PFSK-1 (cell line): ENCODE measurements around the gene GALNT9.

Experiments
- POLR2AphosphoS5 ChIP-seq: IDR thresholded peaks from 2 replicates; pipeline ENCODE4 v1.6.1; 2012; ENCODE audit warnings: low read depth, mild to moderate bottlenecking, control low read depth, low read length, moderate library complexity
- SIN3A ChIP-seq: IDR thresholded peaks from 2 replicates; pipeline ENCODE4 v1.6.1; 2012; ENCODE audit warnings: mild to moderate bottlenecking, low read length, moderate library complexity, borderline replicate concordance; ENCODE audit not compliant: insufficient read depth
- TAF1 ChIP-seq: IDR thresholded peaks from 2 replicates; pipeline ENCODE4 v1.6.1; 2012; ENCODE audit warnings: low read length, control low read depth, borderline replicate concordance; ENCODE audit not compliant: insufficient read depth
- TF ChIP-seq, protein P1 (sequence below), 2 experiments: IDR thresholded peaks; 2 replicates each; pipeline versions ENCODE4 v1.6.1 to v1.8.0; 2011 to 2012; ENCODE audit warnings: low read depth in 2 of 2, low read length in 2 of 2, control low read depth in 1 of 2, inconsistent platforms in 1 of 2, mild to moderate bottlenecking in 1 of 2, moderate library complexity in 1 of 2; ENCODE audit not compliant: insufficient read depth in 1 of 2

- TF ChIP-seq POLR2AphosphoS5 (no peak), TAF1 (no peak), SIN3A (no peak)
- TF ChIP-seq, protein P1, sequence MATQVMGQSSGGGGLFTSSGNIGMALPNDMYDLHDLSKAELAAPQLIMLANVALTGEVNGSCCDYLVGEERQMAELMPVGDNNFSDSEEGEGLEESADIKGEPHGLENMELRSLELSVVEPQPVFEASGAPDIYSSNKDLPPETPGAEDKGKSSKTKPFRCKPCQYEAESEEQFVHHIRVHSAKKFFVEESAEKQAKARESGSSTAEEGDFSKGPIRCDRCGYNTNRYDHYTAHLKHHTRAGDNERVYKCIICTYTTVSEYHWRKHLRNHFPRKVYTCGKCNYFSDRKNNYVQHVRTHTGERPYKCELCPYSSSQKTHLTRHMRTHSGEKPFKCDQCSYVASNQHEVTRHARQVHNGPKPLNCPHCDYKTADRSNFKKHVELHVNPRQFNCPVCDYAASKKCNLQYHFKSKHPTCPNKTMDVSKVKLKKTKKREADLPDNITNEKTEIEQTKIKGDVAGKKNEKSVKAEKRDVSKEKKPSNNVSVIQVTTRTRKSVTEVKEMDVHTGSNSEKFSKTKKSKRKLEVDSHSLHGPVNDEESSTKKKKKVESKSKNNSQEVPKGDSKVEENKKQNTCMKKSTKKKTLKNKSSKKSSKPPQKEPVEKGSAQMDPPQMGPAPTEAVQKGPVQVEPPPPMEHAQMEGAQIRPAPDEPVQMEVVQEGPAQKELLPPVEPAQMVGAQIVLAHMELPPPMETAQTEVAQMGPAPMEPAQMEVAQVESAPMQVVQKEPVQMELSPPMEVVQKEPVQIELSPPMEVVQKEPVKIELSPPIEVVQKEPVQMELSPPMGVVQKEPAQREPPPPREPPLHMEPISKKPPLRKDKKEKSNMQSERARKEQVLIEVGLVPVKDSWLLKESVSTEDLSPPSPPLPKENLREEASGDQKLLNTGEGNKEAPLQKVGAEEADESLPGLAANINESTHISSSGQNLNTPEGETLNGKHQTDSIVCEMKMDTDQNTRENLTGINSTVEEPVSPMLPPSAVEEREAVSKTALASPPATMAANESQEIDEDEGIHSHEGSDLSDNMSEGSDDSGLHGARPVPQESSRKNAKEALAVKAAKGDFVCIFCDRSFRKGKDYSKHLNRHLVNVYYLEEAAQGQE (IDR thresholded peaks at IDR 0.05; ENCODE audit: insufficient read depth in 1 of 2, low read depth in 2 of 2, low read length in 2 of 2): no peak
These were observed 65.8 kb downstream of the GALNT9 start for GRCh38 chr12:132263451-132264049.
